UCSD-AML1 (cell line): ENCODE results near the gene ATAD3C.
A peak's percentile ranks its signal among the peaks of the same experiment; 100 is the strongest.
"Not testable (repeated sequence)": the region's sequence is repeated elsewhere in the genome, so short reads cannot be mapped to it uniquely, and the experiment has no call there.

Source experiments
- DNase-seq: peaks from one replicate; lab custom pipeline; 2025; ENCODE audit not compliant: unreplicated experiment; lab: John Stamatoyannopoulos, UW

Gene ATAD3C

GRCh38 chr1:1441002-1441888 lies 8.2 kb upstream of the ATAD3C start:
- DNase-seq = peak; percentile 75

GRCh38 chr1:1442069-1442770 lies 7.3 kb upstream of the ATAD3C start:
- no peak for DNase-seq

DNA sequence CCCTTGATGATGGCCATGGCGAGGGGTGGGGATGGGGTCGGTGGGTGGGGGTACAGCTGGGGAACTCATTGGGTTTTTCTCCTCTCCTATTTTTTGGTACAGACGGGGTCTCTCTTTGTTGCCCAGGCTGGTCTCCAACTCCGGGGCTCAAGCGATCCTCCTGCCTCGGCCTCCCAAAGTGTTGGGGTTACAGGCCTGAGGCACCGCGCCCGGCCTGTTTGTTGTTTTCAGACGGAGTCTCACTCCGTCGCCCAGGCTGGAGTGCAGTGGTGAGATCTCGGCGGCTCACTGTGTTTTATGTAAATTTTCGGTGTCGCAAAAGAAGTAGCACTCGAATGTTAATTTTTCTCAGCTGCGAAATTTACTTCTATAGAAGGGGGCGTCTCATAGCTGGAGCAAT lies 2.9 kb upstream of the ATAD3C start:
- DNase-seq = not testable (repeated sequence)

GRCh38 chr1:1450616-1451015 lies 1.1 kb downstream of the ATAD3C start:
- not testable (repeated sequence) for DNase-seq

- no peak for DNase-seq
Measured at GRCh38 chr1:1451696-1452364, 2.3 kb downstream of the ATAD3C start.

DNA sequence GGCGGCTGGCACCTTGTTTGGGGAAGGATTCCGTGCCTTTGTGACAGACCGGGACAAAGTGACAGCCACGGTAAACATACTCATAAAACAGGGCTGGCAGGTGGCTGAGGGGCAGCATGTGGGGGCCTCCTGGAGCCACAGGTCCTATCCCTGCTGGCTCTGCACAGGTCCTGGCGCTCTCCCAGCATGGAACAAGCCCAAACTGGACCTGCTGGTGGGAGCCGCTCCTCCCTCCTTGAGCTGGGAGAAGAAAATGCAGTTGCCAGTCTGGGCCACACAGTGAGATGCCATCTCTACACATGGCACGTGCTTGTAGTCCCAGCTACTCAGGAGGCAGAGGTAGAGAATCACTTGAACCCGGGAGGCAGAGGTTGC lies 2.9 kb downstream of the ATAD3C start:
- DNase-seq = not testable (repeated sequence)

GRCh38 chr1:1452882-1453281 lies 3.4 kb downstream of the ATAD3C start:
- no peak for DNase-seq

DNA sequence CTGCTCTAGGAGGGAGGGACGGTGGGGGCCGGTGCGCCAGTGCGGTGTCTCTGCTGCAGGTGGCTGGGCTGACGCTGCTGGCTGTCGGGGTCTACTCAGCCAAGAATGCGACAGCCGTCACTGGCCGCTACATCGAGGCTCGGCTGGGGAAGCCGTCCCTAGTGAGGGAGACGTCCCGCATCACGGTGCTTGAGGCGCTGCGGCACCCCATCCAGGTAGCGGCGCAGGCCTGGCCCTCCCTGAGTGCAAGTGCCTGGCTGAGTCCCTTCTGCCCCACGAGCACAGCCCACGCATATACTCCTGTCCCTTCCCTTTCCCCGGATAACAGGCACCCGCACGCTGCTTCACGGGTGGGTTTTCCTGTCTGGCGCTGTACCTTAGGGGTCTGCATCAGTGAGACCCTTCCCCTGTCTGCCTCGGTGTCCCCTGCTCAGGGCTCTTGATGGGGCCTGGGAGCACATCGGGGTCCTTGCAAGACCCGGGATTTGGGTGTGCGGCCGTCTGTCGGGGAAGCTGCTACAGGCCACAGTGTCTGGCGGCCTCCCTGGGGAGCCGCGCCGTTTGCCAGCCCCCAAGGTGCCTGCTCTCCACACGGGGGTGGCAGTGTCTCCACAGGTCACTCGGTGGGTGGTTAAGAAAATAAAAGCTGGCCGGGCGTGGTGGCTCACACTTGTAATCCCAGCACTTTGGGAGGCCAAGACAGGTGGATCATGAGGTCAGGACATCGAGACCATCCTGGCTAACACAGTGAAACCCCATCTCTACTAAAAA lies 5.0 kb downstream of the ATAD3C start:
- not testable (repeated sequence) for DNase-seq

- DNase-seq = no peak
Measured at GRCh38 chr1:1455366-1455884, 5.9 kb downstream of the ATAD3C start.

DNA sequence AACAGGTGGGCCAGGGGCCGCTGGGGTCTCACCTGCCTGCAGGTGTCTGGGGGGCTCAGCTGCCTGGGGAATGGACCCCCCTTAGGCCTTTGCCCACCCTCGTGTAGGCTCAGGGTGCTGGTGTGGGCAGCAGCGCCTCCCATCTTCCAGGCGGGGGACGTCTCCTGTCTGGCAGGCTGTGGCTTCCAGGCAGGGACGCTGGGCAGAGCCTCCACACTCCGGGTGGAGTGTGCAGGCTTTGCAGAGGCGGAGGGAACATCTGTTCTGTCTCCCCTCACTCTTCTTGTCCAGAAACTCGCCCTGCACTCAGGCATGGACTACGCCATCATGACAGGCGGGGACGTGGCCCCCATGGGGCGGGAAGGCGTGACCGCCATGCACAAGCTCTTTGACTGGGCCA lies 6.4 kb downstream of the ATAD3C start:
- not testable (repeated sequence) for DNase-seq

- not testable (repeated sequence) for DNase-seq
Measured at GRCh38 chr1:1456683-1457255, 7.3 kb downstream of the ATAD3C start.

DNA sequence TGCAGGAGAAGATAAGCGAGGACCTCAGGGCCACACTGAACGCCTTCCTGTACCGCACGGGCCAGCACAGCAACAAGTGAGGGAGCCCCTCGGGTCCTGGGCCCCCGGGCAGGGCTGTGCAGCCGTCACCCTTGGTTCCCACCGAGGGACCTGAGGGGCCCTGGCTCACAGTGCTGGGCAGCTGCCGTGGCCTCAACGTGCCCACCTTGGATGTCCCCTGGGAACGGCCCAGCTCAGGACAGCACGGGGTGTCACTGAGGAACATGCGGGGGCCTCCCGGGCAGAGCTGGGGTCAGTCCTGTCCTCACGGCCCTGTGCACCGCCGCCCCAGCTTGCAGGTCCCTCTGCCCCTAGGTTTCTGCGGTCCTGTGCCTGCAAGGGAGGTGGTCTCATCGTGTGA lies 9.7 kb downstream of the ATAD3C start:
- DNase-seq = not testable (repeated sequence)

GRCh38 chr1:1459711-1460110 lies 10.2 kb downstream of the ATAD3C start:
- DNase-seq = not testable (repeated sequence)

- no peak for DNase-seq
Measured at GRCh38 chr1:1460540-1461130, 11.1 kb downstream of the ATAD3C start.

GRCh38 chr1:1461721-1462317 lies 12.3 kb downstream of the ATAD3C start:
- no peak for DNase-seq

- no peak for DNase-seq
Measured at GRCh38 chr1:1462318-1462966, 13.0 kb downstream of the ATAD3C start.

DNA sequence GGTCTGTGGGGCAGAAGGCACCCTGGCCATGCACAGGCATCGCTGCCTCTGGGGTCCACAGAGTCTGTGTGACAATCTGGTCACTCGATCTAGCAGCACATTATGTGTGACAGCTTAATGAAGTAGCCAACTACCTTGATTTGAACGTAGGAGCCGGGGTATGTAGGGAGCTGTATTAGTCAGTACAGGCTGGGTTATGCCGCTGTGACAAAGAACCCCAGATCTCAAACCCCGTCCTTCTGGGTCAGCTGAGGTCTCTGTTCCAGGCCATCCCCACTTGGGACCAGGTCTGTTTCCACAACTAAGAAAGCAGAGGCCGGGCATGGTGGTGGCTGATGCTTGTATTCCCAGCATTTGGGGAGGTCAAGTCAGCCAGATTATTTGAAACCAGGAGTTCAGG lies 13.8 kb downstream of the ATAD3C start:
- DNase-seq = no peak

DNA sequence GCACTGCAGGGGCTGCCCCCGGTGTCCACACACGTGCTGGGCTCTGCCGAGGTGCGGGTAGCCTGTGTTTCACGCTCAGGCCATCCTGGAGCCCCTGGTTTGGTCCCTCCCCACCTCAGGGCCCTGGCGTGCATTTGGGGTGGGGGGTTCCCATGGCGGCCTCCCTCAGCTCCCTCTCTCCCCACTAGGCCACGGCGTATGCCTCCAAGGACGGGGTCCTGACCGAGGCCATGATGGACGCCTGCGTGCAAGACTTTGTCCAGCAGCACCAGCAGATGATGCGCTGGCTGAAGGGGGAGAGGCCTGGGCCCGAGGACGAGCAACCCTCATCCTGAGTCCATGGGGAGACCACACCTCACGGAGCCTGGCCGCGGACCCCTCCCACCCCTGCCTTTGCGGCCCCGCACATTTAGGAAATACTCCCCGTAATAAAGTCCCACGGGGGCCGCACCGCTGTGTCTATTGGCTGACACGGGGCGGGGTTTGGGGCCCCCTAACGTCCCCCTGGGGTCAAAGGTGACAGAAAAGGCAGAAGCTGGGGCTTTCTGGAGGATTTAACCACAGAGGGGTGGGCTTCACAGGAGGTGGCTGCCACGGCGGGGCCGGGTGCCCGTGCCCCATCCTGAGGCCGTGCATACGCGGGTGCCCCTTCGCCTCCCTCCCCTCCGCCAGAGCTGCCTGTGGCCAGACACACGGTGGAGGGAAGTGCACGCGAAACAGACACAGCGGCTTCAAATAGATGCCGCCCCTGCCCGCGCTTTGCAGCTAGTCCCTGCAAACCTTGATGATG lies 18.9 kb downstream of the ATAD3C start:
- DNase-seq = not testable (repeated sequence)
